H9 (cell line): Measurements from ENCODE around the gene CDCP1. TPM values are rescaled to one million over a fixed set of nuclear protein-coding genes. Genes with fewer than 3 reads are reported as not detected.

Experiments used
- DNase-seq: peaks from one replicate; pipeline ENCODE4 v3.0.0-alpha.2; 2017
- H2AFZ ChIP-seq: one replicate; pipeline ENCODE4 v1.6.1; 2013; ENCODE audit warnings: mild to moderate bottlenecking, low read length, control low read depth, moderate library complexity
- H2AK5ac ChIP-seq: 2 replicates; pipeline ENCODE4 v1.6.1; 2013; ENCODE audit warnings: low read length, control low read depth, mixed read lengths; ENCODE audit not compliant: insufficient read length
- H2BK120ac ChIP-seq: one replicate; pipeline ENCODE4 v1.6.1; 2013; ENCODE audit warnings: low read depth, mild to moderate bottlenecking, low read length, control low read depth, inconsistent platforms; ENCODE audit not compliant: poor library complexity, severe bottlenecking
- H2BK12ac ChIP-seq: 2 replicates; pipeline ENCODE4 v1.6.1; 2013; ENCODE audit warnings: low read length, control low read depth, mixed read lengths, low read depth; ENCODE audit not compliant: insufficient read length
- H2BK15ac ChIP-seq: 2 replicates; pipeline ENCODE4 v1.6.1; 2013; ENCODE audit warnings: low read depth, low read length, control low read depth
- H2BK20ac ChIP-seq: one replicate; pipeline ENCODE4 v1.6.1; 2013; ENCODE audit warnings: low read depth, mild to moderate bottlenecking, low read length, control low read depth, inconsistent platforms; ENCODE audit not compliant: poor library complexity, severe bottlenecking
- H2BK5ac ChIP-seq: 2 replicates; pipeline ENCODE4 v1.6.1; 2013; ENCODE audit warnings: low read length, control low read depth, mixed read lengths; ENCODE audit not compliant: insufficient read length
- H3K14ac ChIP-seq: 2 replicates; pipeline ENCODE4 v1.6.1; 2013; ENCODE audit warnings: low read length, control low read depth; ENCODE audit not compliant: insufficient read depth
- H3K18ac ChIP-seq: 2 replicates; pipeline ENCODE4 v1.6.1; 2013; ENCODE audit warnings: low read depth, mild to moderate bottlenecking, mixed read lengths, low read length, control low read depth; ENCODE audit not compliant: insufficient read length
- H3K23ac ChIP-seq: 2 replicates; pipeline ENCODE4 v1.6.1; 2013; ENCODE audit warnings: low read length, control low read depth, mixed read lengths, low read depth; ENCODE audit not compliant: insufficient read length
- H3K23me2 ChIP-seq: 2 replicates; pipeline ENCODE4 v1.6.1; 2013; ENCODE audit warnings: low read depth, mild to moderate bottlenecking, mixed read lengths, low read length, control low read depth; ENCODE audit not compliant: insufficient read length, poor library complexity, severe bottlenecking
- H3K27ac ChIP-seq: 2 replicates; pipeline ENCODE4 v1.5.1; 2013; ENCODE audit warnings: low read length, control low read depth, mixed read lengths, low read depth; ENCODE audit not compliant: insufficient read length
- H3K27me3 ChIP-seq: 2 replicates; pipeline ENCODE4 v1.6.1; 2013; ENCODE audit warnings: low read length, control low read depth, inconsistent platforms; ENCODE audit not compliant: insufficient read depth
- H3K4ac ChIP-seq: 2 replicates; pipeline ENCODE4 v1.6.1; 2013; ENCODE audit warnings: low read depth, mild to moderate bottlenecking, control low read depth, inconsistent platforms, low read length, moderate library complexity
- H3K4me1 ChIP-seq: 2 replicates; pipeline ENCODE4 v1.6.1; 2013; ENCODE audit warnings: low read length, control low read depth, inconsistent platforms; ENCODE audit not compliant: insufficient read depth
- H3K4me2 ChIP-seq: 2 replicates; pipeline ENCODE4 v1.6.1; 2013; ENCODE audit warnings: low read length, control low read depth, mixed read lengths; ENCODE audit not compliant: insufficient read length, insufficient read depth
- H3K56ac ChIP-seq: 2 replicates; pipeline ENCODE4 v1.6.1; 2013; ENCODE audit warnings: low read depth, mild to moderate bottlenecking, mixed read lengths, low read length, control low read depth; ENCODE audit not compliant: insufficient read length
- H3K79me1 ChIP-seq: 2 replicates; pipeline ENCODE4 v1.6.1; 2013; ENCODE audit warnings: low read depth, mild to moderate bottlenecking, moderate library complexity, low read length, control low read depth, inconsistent platforms; ENCODE audit not compliant: insufficient read depth, poor library complexity, severe bottlenecking
- H3K79me2 ChIP-seq: 2 replicates; pipeline ENCODE4 v1.6.1; 2013; ENCODE audit warnings: low read length, control low read depth, inconsistent platforms; ENCODE audit not compliant: insufficient read depth
- H3K9ac ChIP-seq: 2 replicates; pipeline ENCODE4 v1.6.1; 2013; ENCODE audit warnings: low read length, control low read depth, mixed read lengths; ENCODE audit not compliant: insufficient read length; ENCODE audit errors: extremely low read depth
- H3K9me3 ChIP-seq: one replicate; pipeline ENCODE4 v1.6.1; 2013; ENCODE audit warnings: low read depth, low read length, inconsistent platforms; ENCODE audit not compliant: control insufficient read depth
- H3T11ph ChIP-seq: one replicate; pipeline ENCODE4 v1.6.1; 2013; ENCODE audit warnings: mild to moderate bottlenecking, low read length, control low read depth, inconsistent platforms
- H4K20me1 ChIP-seq: one replicate; pipeline ENCODE4 v1.6.1; 2013; ENCODE audit not compliant: control insufficient read depth, insufficient read length, insufficient read depth
- H4K5ac ChIP-seq: 2 replicates; pipeline ENCODE4 v1.6.1; 2013; ENCODE audit warnings: low read depth, mild to moderate bottlenecking, mixed read lengths, low read length, control low read depth; ENCODE audit not compliant: insufficient read length
- H4K8ac ChIP-seq: replicated peaks from 2 replicates; pipeline ENCODE4 v1.6.1; 2013; ENCODE audit warnings: low read length, control low read depth, mixed read lengths, low read depth; ENCODE audit not compliant: insufficient read length
- H4K91ac ChIP-seq: 2 replicates; pipeline ENCODE4 v1.6.1; 2013; ENCODE audit warnings: low read depth, mild to moderate bottlenecking, moderate library complexity, mixed read lengths, low read length, control low read depth; ENCODE audit not compliant: insufficient read length
- H3K27ac Mint-ChIP-seq, 3 experiments: 2 replicates in 2 of 3; 3 replicates in 1 of 3; pipeline ENCODE4 v1.8.0; 2020 to 2021; ENCODE audit warnings: mixed read lengths in 3 of 3, mild to moderate bottlenecking in 1 of 3, moderate library complexity in 1 of 3
- H3K27me3 Mint-ChIP-seq: 2 replicates; pipeline ENCODE4 v1.8.0; 2021; ENCODE audit warnings: low read depth, mild to moderate bottlenecking, moderate library complexity, mixed read lengths
- H3K36me3 Mint-ChIP-seq, 3 experiments: 2 replicates in 2 of 3; 3 replicates in 1 of 3; pipeline ENCODE4 v1.8.0; 2020 to 2021; ENCODE audit warnings: low read depth in 3 of 3, mixed read lengths in 3 of 3; ENCODE audit not compliant: insufficient read depth in 1 of 3
- H3K4me1 Mint-ChIP-seq, 2 experiments: 2 replicates each; pipeline ENCODE4 v1.8.0; 2020; ENCODE audit warnings: mixed read lengths in 2 of 2
- H3K4me3 Mint-ChIP-seq, 2 experiments: 2 replicates in 1 of 2; 3 replicates in 1 of 2; pipeline ENCODE4 v1.8.0; 2020 to 2021; ENCODE audit warnings: mild to moderate bottlenecking in 2 of 2, mixed read lengths in 2 of 2, moderate library complexity in 1 of 2
- H3K9me3 Mint-ChIP-seq, 2 experiments: 2 replicates in 1 of 2; 3 replicates in 1 of 2; pipeline ENCODE4 v1.8.0; 2020; ENCODE audit warnings: mild to moderate bottlenecking in 2 of 2, mixed read lengths in 2 of 2, moderate library complexity in 1 of 2
- CTCF ChIP-seq: fragments of 200-600 bp; sonication (generic); conservative IDR thresholded peaks from 3 replicates; pipeline ENCODE4 v1.8.0; 2021; ENCODE audit warnings: antibody characterized with exemption, mild to moderate bottlenecking
- WGBS: extraction: QIAGEN DNeasy Blood & Tissue Kit; methylation state at CpG from one replicate; pipeline ENCODE4 v1.1.7; 2013; ENCODE audit warnings: missing lambda C conversion rate, low lambda C conversion rate, mixed read lengths; ENCODE audit not compliant: insufficient read length; ENCODE audit errors: extremely low coverage; 5-methylcytosine and 5-hydroxymethylcytosine counted together
- total RNA-seq: library from RNA; stranded (reverse); gene quantifications from 2 replicates; pipeline ENCODE4 v1.2.1, GENCODE V29; 2021

Gene CDCP1
- total RNA-seq, 1 experiment from 2014 or later, result 12.9 TPM

DNA sequence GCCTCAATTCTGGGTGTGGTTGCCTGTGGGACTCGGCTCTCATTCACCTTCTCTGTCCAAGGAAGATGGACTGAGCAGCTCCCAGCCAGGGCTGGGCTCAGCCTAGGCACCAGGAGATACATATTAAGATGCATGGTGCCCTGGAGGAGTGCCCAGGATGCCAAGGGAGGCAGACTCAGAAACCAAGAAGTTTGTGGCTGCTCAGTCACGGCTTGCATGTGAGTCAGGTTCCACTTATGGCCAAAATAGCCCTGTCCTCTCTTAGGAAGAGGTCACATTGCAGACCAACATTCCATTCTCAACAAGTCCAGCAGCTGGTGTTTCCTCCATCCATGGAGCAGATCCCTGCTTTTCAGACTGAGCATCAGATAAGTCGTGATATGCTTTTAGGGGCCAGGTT is 21.8 kb downstream of the CDCP1 start:
- no peak overlapping the region for H2BK5ac ChIP-seq
- Mint-ChIP-seq H3K27me3 (no peaks in the 10 kb centered on the region; the same call in 1 of the 2 replicates), H3K9me3 (no peaks in the 10 kb centered on the region; a peak in 1 of 5 replicates), H3K27ac (no peak overlapping the region), H3K4me1 (peaks cover 2 to 6% of the 10 kb centered on the region in 2 experiments; a peak in 2 of 4 replicates), H3K4me3 (no peak overlapping the region), H3K36me3 (no peaks in the 10 kb centered on the region)
- H4K5ac ChIP-seq, result no peak overlapping the region
- no peaks in the 10 kb centered on the region for H3K79me2 ChIP-seq
- no peaks in the 10 kb centered on the region for H3K27me3 ChIP-seq
- no peaks in the 10 kb centered on the region for H3K79me1 ChIP-seq
- no peak for TF ChIP-seq CTCF
- no peak overlapping the region for H3K4me2 ChIP-seq
- H4K20me1 ChIP-seq, result peaks cover 2% of the 10 kb centered on the region
- H3K27ac ChIP-seq, result no peak overlapping the region
- H2AFZ ChIP-seq, result no peak overlapping the region
- no peak overlapping the region for H3K23ac ChIP-seq
- no peak overlapping the region for H4K8ac ChIP-seq
- no peak overlapping the region for H4K91ac ChIP-seq
- no peaks in the 10 kb centered on the region for H3K9me3 ChIP-seq
- WGBS, result no CpG with 5 or more reads among the region's 3 CpGs
- no peaks in the 10 kb centered on the region; the same call in 1 of the 2 replicates for H3K4me1 ChIP-seq
- no peak overlapping the region for H3K56ac ChIP-seq
- peak overlapping the region; percentile 12; the same call in 1 of the 2 replicates for H3K14ac ChIP-seq
- no peak overlapping the region for H2BK15ac ChIP-seq
- no peak overlapping the region for H3K9ac ChIP-seq
- H3K4ac ChIP-seq, result no peak overlapping the region
- H2BK12ac ChIP-seq, result no peak overlapping the region
- no peak overlapping the region for H3T11ph ChIP-seq
- H2BK20ac ChIP-seq, result no peak overlapping the region
- H2AK5ac ChIP-seq, result no peak overlapping the region
- no peak overlapping the region for H2BK120ac ChIP-seq
- no peak for DNase-seq
- no peak overlapping the region for H3K18ac ChIP-seq
- H3K23me2 ChIP-seq, result no peaks in the 10 kb centered on the region
